Parietal lobe (tissue), 2 donors: Measurements from ENCODE around the gene ANKRD27. TPM values are rescaled to one million over a fixed set of nuclear protein-coding genes. Genes with fewer than 3 reads are reported as not detected.

Experiments used
- small RNA-seq: library from RNA; depleted of rRNA; stranded (forward); fragments of <200 nt; gene quantifications from one replicate; pipeline ENCODE3, GENCODE V24; 2014; ENCODE audit warnings: low replicate concordance
- total RNA-seq: library from RNA; depleted of rRNA; stranded (reverse); fragments of >200 nt; gene quantifications from one replicate; pipeline ENCODE4 v1.2.3, GENCODE V29; 2014

ANKRD27 gene
- total RNA-seq: 57.3 TPM

DNA sequence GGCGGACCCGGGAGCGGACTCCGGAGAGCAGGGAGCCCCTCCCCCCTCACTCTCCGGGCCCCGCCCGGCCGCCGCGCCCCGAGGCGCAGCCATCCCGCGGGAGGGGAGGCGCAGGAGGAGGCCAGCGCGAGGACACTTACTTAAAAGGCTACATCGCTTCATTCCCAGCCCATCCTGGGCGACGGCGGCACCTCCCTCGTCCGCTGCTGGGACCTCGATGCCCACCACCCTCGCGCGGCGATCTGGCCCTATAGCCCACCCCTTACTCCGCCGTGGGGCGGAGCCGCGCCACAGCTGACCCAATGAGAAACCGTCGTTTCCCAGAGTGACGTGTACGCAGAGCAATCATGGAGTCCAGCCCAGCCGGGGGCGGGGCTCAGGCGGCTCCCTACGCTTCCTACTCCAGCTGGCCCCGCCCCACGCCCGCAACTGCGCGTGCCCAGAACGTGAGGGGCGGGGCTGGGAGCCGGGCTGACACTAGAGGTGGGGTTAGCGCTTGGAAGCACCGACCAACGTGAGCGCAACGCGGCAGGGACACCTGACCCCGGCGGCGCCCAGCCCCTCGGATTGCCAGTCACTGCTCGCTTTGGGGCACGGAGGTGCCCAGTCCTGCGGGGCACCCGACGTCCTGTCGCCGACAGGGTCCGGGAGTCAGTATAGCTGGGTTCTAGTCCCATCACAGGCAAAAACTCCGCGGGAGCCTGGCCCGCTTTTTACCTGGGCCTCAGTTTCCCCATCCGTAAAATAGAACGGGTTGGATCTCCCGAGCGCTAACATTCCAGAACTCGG lies at the start of gene ANKRD27:
Gene ANKRD27 (minus strand): TSS at position 250 of the 789 bp plus-strand sequence. CDS start 16,165 bp downstream, outside the sequence.

DNA sequence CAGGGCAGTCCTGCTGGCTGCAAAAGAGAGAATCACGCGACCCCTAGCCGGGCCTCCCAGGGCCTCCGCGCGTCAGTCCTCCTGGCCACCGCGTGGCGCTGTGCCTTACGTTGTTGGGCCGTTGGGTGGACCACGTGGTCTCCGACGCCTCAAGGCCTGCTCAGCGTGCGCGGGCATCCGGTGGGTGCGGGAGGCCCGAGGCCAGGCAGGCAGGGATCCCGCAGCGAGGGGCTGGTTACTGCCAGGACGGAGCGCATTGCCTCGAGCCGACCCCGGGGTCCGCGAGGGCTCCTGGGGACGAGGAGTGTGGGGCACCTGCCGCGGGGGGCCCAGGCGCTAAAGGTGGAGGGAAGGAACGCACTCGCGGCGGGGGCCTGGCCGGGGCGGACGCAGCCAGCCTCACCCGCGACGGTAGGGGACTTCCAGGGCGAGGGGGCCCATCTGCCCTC lies 44.7 kb upstream of the ANKRD27 start, which contains the start of gene TDRD12:
Gene TDRD12 (plus strand): TSS at position 157 of the 449 bp plus-strand sequence. CDS start 306 bp downstream, outside the sequence.

DNA sequence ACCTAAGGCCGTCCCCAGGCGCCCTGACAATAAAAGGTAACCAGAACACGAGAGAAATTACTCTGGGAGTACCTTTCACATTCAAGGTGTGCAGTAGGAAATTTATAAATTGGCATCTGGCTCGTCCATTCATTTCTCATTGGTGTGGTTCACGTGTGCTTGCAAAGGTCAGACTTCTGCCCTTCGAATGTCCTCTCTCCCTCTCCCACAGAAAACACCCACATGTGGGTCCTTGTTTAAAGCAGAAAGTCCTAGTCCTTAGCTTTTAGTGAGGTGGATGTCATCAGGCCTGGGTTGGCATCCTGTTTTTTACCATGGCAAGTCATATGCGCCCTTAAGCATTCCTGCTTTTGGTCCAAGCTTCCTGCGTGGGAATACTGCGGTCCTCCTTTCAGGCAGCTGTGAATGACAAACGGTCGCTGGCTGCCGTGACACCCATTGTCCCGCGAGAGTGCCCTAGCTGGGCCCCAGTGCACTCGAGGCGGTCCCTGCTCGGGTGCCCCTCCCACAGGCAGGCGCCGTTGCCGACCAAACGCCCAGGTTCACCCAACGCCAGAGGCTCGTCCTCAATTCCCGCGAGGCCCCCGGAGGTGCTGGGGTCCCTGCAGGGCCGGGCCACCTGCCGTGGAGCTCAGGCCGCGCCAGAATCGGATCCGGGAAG lies 16.4 kb upstream of the ANKRD27 start, which contains the start of gene NUDT19:
Gene NUDT19 (plus strand): TSS at position 531 of the 661 bp plus-strand sequence. CDS start 140 bp downstream, outside the sequence.

DNA sequence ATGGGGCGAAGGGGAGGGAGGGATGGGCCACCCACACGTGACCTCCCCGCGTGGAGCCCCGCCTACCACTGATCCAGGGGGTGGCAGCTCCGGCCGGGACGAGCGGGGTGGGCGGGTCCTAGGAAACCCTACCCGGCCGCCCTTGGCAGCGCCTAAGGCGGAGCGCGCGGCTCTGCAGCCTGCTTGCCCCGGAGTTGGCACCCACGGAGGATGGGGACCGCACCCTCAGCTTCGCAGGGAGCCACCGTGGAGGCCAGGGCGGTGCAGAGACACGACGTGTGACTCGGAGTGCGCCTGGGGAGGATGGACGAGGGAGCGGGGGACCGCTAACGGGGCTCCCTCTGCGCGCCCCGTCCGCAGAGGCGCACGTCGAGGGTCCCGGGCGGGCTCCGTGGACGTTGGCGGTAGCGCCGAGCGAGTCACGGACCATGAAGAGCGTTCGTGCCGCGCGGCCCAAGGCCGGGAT lies 773 bp upstream of the ANKRD27 start, which contains the start of gene RGS9BP:
Gene RGS9BP (plus strand): TSS at position 129 of the 466 bp plus-strand sequence. CDS start 416 bp downstream, outside the sequence.

DNA sequence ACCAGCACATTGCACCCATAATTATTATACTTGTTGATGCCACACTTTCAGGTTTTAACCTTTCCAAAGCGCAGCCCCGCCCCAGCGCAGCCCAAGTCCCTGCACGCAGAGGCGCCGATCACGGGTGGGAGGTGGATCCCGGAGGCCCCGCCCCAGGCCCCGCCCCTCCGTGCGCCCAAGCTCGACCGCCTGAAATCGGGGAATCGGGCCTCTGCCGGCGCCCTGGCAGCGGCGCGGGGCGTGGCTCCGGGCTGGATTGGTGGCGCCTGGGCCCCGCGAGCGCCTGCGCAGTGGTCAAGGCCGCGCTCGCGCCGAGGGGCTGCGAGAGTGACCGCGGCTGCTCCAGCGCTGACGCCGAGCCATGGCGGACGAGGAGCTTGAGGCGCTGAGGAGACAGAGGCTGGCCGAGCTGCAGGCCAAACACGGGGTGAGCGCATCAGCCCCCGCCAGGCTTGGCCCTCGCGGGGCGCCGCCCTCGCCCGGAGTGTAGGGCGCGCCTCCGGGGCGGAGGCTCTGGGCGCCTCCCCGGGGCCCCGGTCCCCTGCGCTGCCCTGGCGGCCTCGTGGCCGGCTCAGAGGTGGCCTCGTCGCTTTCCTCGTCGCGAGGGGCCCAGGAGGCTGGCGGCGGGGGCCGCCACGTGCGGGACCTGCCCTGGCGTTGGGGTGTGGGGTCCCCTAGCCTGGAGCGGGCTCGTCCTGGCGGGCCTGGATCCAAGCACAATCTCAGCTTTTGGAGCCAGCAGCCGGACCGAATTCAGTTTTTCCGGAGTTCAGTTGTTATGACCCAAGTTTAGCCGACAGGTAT lies 93.9 kb downstream of the ANKRD27 start, which contains the start of gene PDCD5:
Gene PDCD5 (plus strand): TSS at position 290 of the 804 bp plus-strand sequence. CDS start 72 bp downstream, at position 362.

Small RNAs within 50 kb of the gene (small RNA-seq; reads per million reads assigned to genes)
- gene RN7SL789P (not detected), gene SNORA68B (0.18 reads per million)

Other genes with a start within 250 kb of the ANKRD27 start
- gene PDCD5, start 94.0 kb downstream of the ANKRD27 start, total RNA-seq: 36.3 TPM
- gene RGS9BP, start 668 bp upstream of the ANKRD27 start, total RNA-seq: 1.3 TPM
- 6.9 TPM for gene NUDT19, start 16.6 kb upstream of the ANKRD27 start, total RNA-seq
- gene TDRD12, start 44.6 kb upstream of the ANKRD27 start, total RNA-seq: 0.63 TPM
- gene SLC7A9, start 194.6 kb upstream of the ANKRD27 start, total RNA-seq: 4.4 TPM